ENCODE data around the gene HHLA2.
"Not testable (repeated sequence)": the region's sequence is repeated elsewhere in the genome, so short reads cannot be mapped to it uniquely, and the experiment has no call there.

HHLA2 gene

DNA sequence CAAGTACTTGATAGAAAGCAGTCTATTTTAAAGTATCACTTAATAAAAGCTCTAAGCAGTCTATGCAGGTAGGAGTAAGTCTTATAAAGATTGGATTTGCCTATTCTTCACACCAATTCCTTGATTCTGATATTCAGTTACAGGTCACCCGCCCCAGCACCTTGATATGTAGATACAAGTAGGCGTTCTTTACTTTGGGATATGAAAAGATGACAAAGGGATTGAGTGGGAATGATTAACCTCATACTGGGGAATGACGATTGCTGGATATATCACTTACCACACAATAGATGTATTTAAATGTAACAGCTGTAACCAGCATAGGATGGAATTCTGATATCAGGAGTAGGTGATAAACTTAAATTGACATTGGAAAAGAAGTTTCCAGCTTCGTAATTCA is 47.1 kb downstream of the HHLA2 start:
- DNase-seq: no peak

DNA sequence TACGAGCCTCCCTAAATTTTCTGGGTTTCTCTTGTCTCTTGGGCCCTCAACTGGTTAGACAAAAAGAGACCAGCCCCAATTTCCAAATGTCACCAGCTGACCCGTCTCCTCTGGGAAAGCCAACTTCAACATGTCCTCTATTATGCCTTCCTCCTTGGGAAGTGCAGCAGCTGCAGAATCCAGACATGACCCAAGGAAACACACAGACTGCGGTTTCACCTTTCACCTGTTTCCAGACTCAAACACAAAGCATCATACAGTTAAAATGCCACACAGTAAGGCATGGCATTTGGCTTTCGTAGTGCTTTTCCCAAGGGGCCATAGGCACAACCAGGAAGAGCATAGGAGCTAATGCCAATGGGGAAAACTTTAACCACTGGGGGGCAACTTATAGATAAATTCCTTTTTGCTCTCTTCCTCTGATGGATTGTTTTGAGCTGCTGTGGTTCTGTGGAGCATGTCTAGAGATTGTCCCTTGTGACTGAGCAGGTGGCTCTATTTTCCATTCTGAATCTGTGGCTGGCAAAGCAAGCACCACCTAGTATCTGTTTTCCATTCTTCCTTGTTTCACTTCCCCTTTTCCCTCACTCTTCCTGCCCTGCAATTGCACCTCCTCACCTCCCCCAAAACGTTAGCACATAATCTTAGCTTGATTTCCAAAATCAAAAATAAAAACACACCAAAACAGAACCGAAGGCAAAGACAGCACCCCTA is 49.3 kb downstream of the HHLA2 start:
- no peak for DNase-seq

- no peak for DNase-seq
Measured at GRCh38 chr3:108346301-108347227, 50.2 kb downstream of the HHLA2 start.

GRCh38 chr3:108352176-108352575 is 55.8 kb downstream of the HHLA2 start:
- no peak for DNase-seq

DNA sequence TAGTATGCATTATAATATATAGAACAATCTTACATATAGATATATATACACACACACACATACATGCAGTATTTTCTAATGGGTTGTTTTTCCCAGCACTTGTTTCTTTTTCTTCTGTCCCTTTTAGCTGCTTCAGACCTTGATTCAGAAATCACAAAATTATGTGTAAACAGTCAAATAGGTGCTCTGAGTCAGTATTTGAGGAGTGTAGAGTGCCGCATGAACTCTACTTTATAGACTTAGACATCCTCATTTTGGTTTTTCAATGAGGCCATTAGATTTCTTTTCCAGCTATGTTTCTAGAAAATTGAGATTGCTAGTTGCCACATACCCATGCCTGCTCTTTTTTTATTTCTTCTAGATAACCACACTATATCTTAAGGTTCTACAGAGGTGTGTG is 58.2 kb downstream of the HHLA2 start:
- no peak for DNase-seq

GRCh38 chr3:108357042-108357441 is 60.7 kb downstream of the HHLA2 start:
- no peak for DNase-seq

- no peak for DNase-seq
Measured at GRCh38 chr3:108359011-108359410, 62.7 kb downstream of the HHLA2 start.

- DNase-seq: no peak
Measured at GRCh38 chr3:108376026-108376425, 79.7 kb downstream of the HHLA2 start.

- no peak for DNase-seq
Measured at GRCh38 chr3:108377384-108377783, 81.0 kb downstream of the HHLA2 start.

DNA sequence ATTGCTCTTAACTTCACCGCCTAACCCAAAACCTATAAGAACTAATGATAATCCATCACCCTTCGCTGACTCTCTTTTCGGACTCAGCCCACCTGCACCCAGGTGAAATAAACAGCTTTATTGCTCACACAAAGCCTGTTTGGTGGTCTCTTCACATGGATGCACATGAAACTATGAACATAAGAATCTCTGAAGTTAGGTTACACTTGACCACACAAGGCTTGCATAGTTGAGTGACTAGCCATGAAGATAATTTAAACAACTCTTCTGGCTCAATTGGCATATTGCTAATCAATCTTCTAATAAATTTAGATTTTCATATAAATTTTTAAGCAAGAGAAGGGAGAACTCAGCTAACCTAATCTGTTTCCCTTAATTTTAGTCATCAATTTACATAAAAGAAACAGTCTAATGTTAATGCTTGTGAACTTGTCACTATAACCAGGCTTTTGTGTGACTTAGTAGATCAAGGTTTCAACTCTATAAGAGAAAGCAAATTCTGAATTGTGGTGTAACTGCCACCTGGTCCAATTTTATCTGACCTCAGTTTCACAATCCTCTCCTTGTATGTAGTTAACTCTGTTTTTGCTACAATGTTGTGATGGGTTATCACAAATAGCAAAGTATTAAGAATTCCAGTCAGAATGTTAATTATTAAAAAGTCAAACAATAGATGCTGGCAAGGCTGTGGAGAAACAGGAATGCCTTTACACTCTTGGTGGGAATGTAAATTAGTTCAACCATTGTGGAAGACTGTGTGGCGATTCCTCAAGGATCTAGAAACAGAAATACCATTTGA is 82.0 kb downstream of the HHLA2 start:
- DNase-seq: no peak

GRCh38 chr3:108378952-108379342 is 82.6 kb downstream of the HHLA2 start:
- DNase-seq: not testable (repeated sequence)

DNA sequence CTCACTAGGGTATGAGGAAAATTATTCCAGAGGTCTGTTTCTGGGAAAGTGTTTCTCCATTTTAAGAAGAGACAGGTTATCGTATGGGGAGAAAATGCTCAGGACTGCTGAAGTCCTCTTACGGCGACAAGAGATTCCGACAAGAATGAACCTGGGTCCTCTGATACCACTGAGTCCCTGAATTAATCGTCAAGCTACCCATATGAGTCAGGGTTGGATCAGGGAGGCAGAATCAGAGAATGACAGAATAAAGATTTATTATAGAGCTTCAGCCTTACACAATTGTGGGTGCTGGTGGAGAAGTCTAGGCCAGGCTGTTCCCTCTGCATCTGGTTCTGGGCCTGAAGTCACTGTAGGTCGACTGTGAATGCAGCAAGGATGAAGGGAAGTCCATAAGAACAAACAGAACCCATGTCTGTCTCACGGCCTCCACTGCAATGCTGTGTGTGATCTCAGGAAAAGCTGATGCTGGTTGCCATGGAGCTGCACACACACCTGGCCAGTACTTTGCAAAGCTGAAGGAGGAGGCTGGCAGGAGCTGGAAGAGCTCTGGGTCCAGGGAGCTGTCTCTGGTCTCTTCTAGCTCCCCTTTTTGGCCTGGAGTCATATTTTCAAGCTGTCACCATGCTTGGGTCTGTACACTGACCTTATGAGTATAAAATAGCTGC is 83.9 kb downstream of the HHLA2 start:
- no peak for DNase-seq

DNA sequence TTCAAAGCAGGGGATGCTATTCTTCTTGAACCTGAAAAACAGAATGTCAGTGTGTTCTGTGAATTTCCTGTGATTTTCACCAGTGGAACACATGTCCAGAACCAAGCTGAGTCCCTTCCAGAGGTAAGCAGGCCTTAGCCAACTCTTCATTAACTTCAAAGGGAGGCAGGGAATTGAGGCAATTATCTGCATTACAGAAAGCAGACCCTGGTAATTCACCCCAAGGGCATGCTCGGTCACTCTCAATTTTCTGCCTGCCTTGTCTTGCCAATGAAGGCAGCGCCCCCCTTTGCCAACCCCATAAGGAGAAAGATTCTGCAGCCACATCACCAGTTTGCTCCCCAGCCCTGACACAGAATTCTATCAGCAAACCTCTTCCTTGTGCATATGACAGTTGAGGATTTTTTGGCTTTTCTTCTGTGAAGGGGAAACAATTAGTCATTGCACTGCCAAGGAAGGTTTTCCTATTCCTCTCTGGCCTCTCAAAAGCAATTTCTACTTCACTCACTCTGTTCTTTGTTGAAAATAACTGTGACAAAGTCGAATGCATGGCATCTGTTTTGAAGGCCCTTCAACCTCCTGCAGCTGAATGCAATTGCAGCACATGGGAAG is 85.3 kb downstream of the HHLA2 start:
- no peak for DNase-seq

- no peak for DNase-seq
Measured at GRCh38 chr3:108383306-108383705, 87.0 kb downstream of the HHLA2 start.

GRCh38 chr3:108387063-108387462 is 90.7 kb downstream of the HHLA2 start:
- no peak for DNase-seq

DNA sequence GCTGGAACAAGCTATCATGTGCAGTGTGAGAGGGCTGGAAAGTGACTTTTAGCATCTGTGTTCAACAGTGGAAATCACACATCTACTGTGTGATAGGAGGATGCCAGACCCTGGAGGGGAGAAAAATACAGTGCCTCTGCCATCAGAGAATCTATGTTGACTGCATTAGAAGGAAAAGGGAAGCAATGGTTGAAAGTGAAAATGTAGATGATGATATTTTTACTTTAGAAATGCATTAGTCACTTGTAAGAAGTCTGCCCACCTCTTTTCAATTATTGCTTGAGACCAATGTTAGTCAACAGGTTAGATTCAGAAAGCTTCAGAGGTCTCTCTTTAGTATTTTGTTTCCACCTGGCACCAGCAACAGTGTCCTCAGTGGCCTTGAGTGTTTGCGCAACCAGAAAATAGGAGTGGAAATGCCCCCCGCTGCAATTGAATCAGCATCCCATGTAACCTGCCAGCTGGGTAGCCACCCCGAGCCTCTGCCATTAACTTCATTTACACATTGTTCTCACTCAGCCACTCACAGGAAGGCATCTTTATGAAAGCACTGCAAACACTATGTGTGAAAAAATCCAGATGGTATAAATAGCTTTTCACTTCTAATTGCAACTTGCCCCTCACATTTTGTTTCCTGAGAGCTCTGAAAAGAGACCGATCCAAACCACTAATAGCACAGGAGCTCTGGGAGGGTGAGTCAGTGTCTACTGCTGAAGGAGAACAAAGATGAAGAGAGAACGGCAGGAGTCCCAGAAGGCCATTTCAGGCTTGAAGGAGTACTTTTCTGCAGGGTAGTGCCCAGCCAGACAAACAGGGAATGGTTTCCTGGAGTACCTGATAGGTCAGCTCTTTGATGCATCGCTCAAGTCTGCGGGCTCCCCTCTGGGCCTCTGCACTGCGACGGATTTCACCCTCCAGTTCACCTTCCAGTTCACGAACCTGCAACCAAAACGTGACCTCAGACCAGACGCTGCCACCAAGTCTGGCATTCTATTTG is 92.1 kb downstream of the HHLA2 start:
- DNase-seq: no peak

- DNase-seq: no peak
Measured at GRCh38 chr3:108389372-108389771, 93.0 kb downstream of the HHLA2 start.

DNA sequence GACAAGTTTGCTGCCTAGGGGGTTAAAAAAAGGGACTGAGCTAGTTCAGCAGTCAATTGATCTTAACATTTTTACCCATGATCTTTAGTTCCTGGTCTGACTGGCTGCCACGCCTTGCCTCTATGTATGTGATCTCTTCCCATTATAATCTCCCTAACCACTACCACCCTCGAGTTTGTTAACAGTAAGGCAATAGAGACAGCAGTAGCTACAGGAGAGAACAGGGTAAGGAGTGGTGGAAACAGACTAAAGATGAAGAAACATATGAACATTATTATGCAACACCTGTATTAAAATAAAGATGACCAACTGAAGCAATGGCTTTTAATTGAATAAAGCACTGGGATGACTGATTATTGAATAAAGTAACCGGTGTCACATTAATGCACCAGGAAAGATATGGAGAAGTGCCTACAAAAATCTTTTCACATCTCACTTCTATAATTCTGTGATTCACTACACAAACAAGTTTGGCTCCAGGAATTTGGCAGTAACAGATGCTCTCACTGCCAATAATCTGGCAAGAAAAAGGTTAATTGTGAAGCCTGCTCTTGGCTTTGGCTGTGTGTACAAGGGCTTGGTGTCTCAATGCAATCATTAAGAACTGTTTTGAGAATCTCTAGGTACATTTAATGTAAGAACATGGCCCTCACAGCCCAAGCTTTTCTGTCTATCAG is 95.7 kb downstream of the HHLA2 start:
- DNase-seq: no peak

DNA sequence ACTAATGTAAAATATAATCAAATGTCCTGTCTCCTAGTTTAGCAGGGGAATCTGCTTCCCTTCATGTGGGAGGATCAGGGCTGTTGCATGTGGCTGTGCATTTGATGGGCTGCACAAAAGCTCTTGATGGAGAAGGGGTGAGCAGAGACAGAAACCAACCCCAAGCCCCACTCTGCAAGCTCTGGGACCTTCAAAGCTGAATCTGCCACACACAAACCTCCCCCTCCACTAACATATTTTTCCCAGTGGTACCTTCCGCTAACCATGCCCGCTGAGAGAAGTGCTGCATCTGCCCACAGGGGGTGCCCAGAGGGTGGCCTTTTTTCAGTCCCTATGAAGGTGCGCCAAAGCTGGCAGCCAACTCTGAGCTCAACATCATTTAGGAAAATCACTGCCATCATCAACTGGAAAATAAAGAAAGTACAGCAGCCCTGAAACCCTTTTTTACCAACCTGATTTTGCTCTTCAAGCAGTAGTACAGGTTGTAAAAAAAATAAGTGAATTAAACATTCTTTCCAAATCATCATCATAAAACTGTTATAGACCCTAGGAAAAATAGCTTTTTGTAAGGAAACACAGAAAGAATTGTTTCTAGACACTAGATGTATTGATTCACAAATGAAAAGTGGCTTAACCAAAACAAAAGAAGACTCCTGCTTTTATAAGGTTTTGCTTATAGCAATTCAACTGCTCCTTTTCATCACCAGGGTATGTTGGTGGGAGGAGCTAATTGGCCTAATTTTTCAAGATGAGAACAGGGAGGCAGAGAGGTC is 97.0 kb downstream of the HHLA2 start:
- no peak for DNase-seq

- no peak for DNase-seq
Measured at GRCh38 chr3:108394016-108394415, 97.7 kb downstream of the HHLA2 start.
